HUES64 (cell line): ENCODE results near the gene LZTS2. TPM values are rescaled to one million over a fixed set of nuclear protein-coding genes. Genes with fewer than 3 reads are reported as not detected.

ENCODE experiments used
- H3K27ac ChIP-seq: 2 replicates; pipeline ENCODE4 v1.7.0; 2013; ENCODE audit warnings: low read depth, low read length, inconsistent platforms
- H3K27me3 ChIP-seq: 2 replicates; pipeline ENCODE4 v1.6.1; 2013; ENCODE audit warnings: mild to moderate bottlenecking, low read length; ENCODE audit not compliant: insufficient read depth
- H3K36me3 ChIP-seq: 2 replicates; pipeline ENCODE4 v1.6.1; 2013; ENCODE audit warnings: mild to moderate bottlenecking, low read length; ENCODE audit not compliant: insufficient read depth
- H3K4me1 ChIP-seq: 2 replicates; pipeline ENCODE4 v1.6.1; 2013; ENCODE audit warnings: mild to moderate bottlenecking, low read length, moderate library complexity; ENCODE audit not compliant: insufficient read depth
- H3K4me3 ChIP-seq: 2 replicates; pipeline ENCODE4 v1.5.1; 2013; ENCODE audit warnings: mild to moderate bottlenecking, low read length, moderate library complexity
- H3K9ac ChIP-seq: 2 replicates; pipeline ENCODE4 v1.6.1; 2013; ENCODE audit warnings: mild to moderate bottlenecking, low read depth, low read length
- H3K9me3 ChIP-seq: 2 replicates; pipeline ENCODE4 v1.6.1; 2013; ENCODE audit warnings: low read depth, low read length; ENCODE audit not compliant: insufficient read depth
- WGBS: fragments of 150-250, 120-280 bp; methylation state at CpG from one replicate; pipeline ENCODE4 v1.1.7; 2013; ENCODE audit warnings: missing lambda C conversion rate; 5-methylcytosine and 5-hydroxymethylcytosine counted together
- polyA plus RNA-seq, 2 experiments: library from polyadenylated mRNA; stranded (reverse); fragments of 50-300 nt; gene quantifications; one replicate each; pipeline ENCODE4 v1.2.3, GENCODE V29; 2013

Gene LZTS2, protein sequence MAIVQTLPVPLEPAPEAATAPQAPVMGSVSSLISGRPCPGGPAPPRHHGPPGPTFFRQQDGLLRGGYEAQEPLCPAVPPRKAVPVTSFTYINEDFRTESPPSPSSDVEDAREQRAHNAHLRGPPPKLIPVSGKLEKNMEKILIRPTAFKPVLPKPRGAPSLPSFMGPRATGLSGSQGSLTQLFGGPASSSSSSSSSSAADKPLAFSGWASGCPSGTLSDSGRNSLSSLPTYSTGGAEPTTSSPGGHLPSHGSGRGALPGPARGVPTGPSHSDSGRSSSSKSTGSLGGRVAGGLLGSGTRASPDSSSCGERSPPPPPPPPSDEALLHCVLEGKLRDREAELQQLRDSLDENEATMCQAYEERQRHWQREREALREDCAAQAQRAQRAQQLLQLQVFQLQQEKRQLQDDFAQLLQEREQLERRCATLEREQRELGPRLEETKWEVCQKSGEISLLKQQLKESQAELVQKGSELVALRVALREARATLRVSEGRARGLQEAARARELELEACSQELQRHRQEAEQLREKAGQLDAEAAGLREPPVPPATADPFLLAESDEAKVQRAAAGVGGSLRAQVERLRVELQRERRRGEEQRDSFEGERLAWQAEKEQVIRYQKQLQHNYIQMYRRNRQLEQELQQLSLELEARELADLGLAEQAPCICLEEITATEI
- polyA plus RNA-seq (2013, experiment 1 of 2): 44.8 TPM
- 56.4 TPM for polyA plus RNA-seq (2013, experiment 2 of 2)

DNA sequence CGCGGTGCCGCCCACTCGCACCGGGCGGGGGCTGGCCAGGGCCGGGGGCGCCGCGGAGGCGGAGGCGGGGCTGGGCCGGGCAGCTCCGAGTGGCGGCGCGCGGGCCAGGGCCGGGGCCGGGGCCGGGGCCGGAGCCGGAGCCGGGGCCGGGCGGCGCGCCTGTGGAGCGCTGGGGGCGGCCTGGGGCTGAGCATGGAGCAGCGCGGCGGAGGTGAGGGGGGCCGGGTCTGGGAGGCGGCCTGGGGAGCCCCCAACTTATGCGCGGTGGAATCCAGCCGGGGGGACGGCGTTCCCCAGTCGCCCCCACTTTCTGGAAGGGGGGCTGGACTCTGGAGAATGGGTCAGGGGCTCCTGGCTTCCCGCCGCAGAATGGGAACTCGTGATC is at the start of gene LZTS2:
TSS of gene LZTS2 (plus strand) at position 67 of the 385 bp plus-strand sequence. CDS start 2,731 bp downstream, outside the sequence.
- under 1% methylated on average over 41 of the region's 44 CpGs for WGBS
- no peaks in the 10 kb centered on the region for H3K27me3 ChIP-seq
- H3K36me3 ChIP-seq: peaks cover 26% of the 10 kb centered on the region
- H3K9me3 ChIP-seq: no peaks in the 10 kb centered on the region
- peak within 1 kb of the TSS; percentile 86 for H3K4me3 ChIP-seq
- H3K9ac ChIP-seq: peak within 1 kb of the TSS; percentile 96
- peaks cover 21% of the 10 kb centered on the region for H3K4me1 ChIP-seq
- H3K27ac ChIP-seq: peak within 1 kb of the TSS; percentile 90

DNA sequence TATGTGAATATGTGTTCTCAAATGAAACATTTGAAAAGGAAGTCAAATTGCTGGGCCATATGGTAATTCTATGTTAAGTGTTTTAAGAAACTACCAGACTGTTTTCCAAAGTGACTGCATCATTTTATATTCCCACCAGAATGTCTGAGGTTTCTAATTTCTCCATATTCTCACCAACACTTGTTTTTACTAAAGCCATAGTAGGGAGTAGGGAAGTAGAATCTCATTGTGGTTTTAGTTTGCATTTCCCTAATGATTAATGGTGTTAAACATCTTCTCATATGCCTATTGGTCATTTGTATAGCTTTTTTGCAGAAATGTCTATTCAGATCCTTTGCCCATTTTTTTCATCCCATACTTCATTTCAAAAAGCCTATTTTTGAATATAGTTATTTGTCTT is 39.4 kb upstream of the LZTS2 start:
- no peak overlapping the region for H3K4me3 ChIP-seq
- no peak overlapping the region for H3K27ac ChIP-seq
- no peaks in the 10 kb centered on the region for H3K9me3 ChIP-seq
- H3K27me3 ChIP-seq: no peaks in the 10 kb centered on the region
- no peaks in the 10 kb centered on the region for H3K4me1 ChIP-seq
- H3K9ac ChIP-seq: no peak overlapping the region
- peaks cover 78% of the 10 kb centered on the region for H3K36me3 ChIP-seq

DNA sequence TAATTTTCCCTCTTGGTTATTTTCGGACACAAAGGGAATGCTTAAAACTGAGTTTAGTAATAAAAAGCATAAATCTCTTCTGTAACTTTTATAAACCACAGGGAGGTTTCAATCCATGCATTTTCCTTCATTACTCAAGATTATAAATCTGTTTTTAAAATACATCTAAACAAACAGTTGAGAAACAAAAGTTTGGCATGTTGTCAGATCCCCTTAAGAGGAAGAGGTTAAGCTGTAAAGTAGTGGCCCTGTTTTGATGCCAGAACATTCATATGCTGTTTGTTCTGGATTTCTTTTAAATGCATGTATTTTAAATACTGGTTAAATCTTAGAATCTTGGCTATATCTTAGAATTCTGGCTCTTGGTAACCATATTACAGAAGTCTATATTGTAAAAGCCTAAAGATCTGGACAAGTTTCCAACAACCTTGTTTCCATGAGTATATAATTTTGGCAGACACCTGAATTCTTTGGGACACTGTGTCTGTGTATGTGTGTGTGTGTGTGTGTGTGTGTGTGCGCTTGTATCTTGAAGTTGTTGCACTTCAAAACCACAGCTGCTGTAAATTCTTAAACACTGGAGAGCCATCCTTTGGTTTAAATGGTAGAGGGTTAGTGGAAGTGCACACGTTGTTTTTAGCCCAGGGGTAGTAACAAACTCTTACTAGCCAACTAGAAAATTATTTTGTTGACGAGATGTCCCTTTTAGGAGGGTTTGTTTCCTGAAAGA is 37.1 kb upstream of the LZTS2 start:
- Histone ChIP-seq H3K27ac (no peak overlapping the region), H3K9ac (no peak overlapping the region), H3K9me3 (no peaks in the 10 kb centered on the region), H3K4me1 (no peaks in the 10 kb centered on the region), H3K36me3 (peaks cover 65% of the 10 kb centered on the region), H3K4me3 (no peak overlapping the region), H3K27me3 (no peaks in the 10 kb centered on the region)
- 79% methylated on average over 4 of the region's 4 CpGs for WGBS

DNA sequence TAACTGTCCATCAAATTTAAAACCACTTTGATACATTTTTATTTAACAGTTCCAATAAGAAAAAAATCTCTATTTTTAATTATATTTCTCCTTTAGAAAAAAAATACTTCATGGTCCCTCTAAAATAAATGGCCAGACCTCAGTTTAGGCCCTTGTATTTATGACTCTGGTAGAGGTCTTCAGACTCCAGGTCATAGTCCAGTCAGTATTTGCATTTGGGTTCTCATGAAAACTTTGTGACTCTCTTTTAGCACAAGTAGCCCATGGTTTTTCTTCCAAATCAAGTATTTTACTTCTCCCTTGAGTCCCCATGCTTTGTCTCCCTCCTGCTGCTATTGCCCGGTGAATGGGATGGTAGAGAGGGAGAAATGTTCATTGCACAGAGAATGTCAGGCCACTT is 35.8 kb upstream of the LZTS2 start:
- WGBS: 95% methylated on average over 1 of the region's 1 CpG
- no peaks in the 10 kb centered on the region for H3K9me3 ChIP-seq
- no peak overlapping the region for H3K9ac ChIP-seq
- H3K27ac ChIP-seq: no peak overlapping the region
- H3K4me1 ChIP-seq: no peaks in the 10 kb centered on the region
- peaks cover 3% of the 10 kb centered on the region; the same call in 1 of the 2 replicates for H3K27me3 ChIP-seq
- H3K36me3 ChIP-seq: peaks cover 54% of the 10 kb centered on the region
- H3K4me3 ChIP-seq: no peak overlapping the region

DNA sequence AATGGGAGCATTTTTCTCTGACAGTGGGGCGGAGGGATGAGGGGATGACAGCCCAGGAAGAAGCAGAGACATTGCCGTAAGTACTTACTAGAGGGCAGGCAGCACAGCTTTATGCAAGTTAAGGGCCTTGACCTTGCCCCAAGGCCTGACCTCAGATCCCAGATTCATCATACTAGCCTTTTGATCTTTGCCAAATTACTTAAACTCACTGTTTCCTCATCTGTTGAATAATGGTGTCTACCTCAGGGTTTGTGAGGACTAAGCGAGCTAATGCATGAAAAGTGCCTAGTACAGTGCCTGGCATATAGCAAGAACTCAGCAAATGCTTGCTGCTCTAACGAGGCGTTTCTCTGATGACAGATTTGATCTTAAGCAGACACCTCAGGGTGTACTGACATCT is 33.8 kb upstream of the LZTS2 start:
- Histone ChIP-seq H3K4me3 (no peak overlapping the region), H3K9me3 (no peaks in the 10 kb centered on the region), H3K9ac (no peak overlapping the region), H3K27me3 (peaks cover 8% of the 10 kb centered on the region), H3K27ac (no peak overlapping the region), H3K4me1 (no peaks in the 10 kb centered on the region), H3K36me3 (peaks cover 35% of the 10 kb centered on the region)
- WGBS: 77% methylated on average over 5 of the region's 5 CpGs

DNA sequence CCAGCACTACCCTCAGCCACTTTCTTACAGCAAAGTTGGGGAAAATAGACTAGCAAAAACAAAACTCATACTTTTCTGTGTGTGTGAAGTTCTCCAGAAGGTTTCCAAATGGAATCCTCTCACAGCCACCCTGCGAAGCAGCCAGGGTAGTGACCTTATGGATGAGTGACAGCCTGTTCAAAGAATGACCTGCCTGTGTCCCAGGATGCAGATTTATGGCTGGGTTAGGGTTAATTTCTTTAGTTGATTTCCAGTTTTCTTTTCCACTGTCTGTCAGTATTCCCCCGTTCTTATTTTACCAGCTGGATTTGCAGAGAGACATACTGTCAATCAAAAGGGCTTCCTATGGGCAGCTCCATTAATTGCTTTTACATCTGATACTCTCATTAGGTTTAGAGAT is 32.7 kb upstream of the LZTS2 start:
- Histone ChIP-seq H3K36me3 (peaks cover 27% of the 10 kb centered on the region), H3K9me3 (no peaks in the 10 kb centered on the region)
- WGBS: 85% methylated on average over 2 of the region's 2 CpGs

DNA sequence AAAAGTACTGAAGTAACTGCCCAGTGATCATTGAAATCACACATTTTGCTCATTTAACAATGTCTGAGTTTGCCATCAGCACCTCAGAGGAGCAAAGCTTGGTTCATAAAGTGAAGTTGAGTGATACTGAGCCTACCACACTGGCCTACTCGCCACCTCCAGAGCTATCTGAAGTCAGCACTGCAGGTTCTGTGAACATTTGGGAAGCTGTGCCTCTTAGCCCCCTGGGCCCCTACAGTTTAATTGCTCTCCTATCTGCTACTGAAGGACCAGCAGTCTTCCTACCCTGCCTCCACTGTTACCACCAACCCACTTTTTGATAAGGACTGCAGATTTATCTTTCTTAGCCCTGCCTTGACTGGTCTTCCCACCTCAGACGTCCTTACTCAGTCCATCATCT is 32.3 kb upstream of the LZTS2 start:
- no peak overlapping the region for H3K4me3 ChIP-seq
- no peak overlapping the region for H3K27ac ChIP-seq
- H3K36me3 ChIP-seq: peaks cover 23% of the 10 kb centered on the region
- H3K4me1 ChIP-seq: peaks cover 9% of the 10 kb centered on the region; the same call in 1 of the 2 replicates
- H3K9ac ChIP-seq: no peak overlapping the region
- peaks cover 8% of the 10 kb centered on the region for H3K27me3 ChIP-seq
- no peaks in the 10 kb centered on the region for H3K9me3 ChIP-seq
- WGBS: 81% methylated on average over 2 of the region's 2 CpGs

More for the DNA sequence above, 32.7 kb upstream of the LZTS2 start:
- H3K4me3 ChIP-seq: no peak overlapping the region
- H3K27me3 ChIP-seq: peaks cover 8% of the 10 kb centered on the region
- H3K27ac ChIP-seq: no peak overlapping the region
- no peak overlapping the region for H3K9ac ChIP-seq
- peaks cover 9% of the 10 kb centered on the region; the same call in 1 of the 2 replicates for H3K4me1 ChIP-seq

DNA sequence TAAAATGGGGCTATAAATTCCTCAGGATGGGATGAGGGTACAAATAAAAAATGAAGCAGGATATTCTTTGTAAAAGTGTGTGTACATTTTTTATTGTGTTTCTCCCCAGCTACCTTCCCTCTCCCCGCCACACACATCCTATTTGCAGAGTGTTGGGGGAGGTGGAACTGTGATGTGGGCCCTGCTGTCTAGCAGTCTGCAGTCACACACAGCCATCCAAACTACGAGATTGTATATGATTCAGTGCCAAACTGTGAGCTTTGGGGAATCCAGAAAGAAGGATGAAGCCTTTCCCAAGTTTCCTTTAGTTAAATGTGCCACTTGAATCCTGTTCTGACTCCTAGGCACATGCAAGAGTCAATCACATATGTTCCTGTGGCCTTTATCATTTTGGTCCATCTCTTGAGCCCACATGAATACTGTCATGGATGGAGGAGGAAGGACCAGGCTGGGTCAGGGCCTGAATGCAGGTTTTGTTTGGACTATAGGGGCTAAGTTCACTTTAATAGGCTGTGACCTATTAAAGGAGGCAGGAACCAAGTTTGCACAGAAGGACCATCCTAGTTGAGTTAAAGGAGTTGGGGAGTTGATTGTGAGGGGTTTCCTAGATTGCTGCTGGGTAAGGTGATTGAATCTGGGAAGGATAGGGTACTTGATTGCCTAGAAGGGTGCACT is 31.4 kb upstream of the LZTS2 start:
- Histone ChIP-seq H3K4me3 (peak overlapping the region; percentile 57), H3K4me1 (peaks cover 9% of the 10 kb centered on the region; the same call in 1 of the 2 replicates), H3K27me3 (peaks cover 8% of the 10 kb centered on the region), H3K36me3 (peaks cover 14% of the 10 kb centered on the region), H3K27ac (no peak overlapping the region), H3K9me3 (no peaks in the 10 kb centered on the region), H3K9ac (no peak overlapping the region)
- WGBS: 91% methylated on average over 1 of the region's 2 CpGs

DNA sequence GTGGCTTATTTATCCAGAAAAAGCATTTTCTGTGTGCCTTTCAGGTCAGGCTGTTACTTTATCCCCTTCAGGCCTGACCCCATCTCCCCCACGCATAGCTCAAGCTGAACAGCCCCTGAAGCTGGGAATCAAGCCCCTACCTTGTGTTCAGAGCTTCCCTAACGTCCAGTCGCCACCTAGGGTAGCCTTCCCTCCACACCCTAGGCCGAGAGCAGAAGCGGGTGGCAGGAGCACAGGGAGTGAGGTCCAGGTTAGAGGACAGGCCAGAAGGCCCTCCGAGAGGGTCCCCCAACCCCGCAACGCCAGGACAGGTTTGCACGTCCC is 30.8 kb upstream of the LZTS2 start:
- no peaks in the 10 kb centered on the region for H3K9me3 ChIP-seq

DNA sequence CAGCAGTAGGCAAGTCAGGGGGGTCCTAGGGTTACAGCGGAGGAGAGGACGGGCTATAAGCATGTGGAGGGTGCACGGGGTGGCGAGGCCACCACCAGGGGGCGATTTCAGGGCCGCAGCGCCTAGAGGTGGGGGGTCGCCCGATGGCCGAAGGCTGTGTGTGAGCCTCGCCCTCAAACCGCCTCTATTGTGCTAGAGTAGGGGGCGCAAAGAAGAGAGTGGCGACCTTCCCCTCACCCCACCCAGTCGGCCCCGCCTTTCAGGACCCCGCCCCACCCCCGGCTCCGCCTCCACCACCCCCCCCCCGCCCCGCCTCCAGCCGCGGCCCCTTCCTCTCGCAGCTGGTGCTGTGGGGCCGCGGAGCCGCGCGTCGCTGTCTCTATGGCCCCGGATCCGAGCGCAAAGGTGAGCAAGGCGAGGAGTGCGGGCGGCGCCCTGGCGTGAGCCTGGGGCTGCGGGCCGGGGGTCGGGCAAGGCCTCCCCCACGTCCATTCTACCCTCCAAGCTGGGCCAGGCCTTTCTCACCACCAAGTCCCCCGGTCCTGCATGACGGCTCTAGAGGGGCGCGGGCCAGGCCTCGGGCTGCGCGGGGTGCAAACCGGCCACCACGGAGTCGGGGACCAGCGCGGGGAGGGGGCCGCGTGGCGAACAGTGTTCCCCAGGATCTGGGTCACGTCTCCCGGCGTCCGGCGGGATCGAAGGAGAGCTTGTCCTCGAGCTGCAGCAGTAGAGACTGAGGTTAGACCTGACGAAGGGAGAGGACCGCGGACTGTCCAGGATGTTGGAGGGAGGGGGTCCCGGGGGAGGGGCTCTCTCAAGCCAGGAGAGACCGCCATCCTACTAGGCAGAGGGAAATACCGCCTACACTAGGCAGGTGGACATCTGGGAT is 30.2 kb upstream of the LZTS2 start, which contains the start of gene SEMA4G:
TSS of gene SEMA4G (plus strand) at position 318 of the 889 bp plus-strand sequence. CDS start 3,409 bp downstream, outside the sequence.
- H3K27me3 ChIP-seq: peaks cover 8% of the 10 kb centered on the region
- 1% methylated on average over 62 of the region's 70 CpGs for WGBS
- H3K9ac ChIP-seq: peak within 1 kb of the TSS; percentile 65
- peaks cover 9% of the 10 kb centered on the region; the same call in 1 of the 2 replicates for H3K4me1 ChIP-seq
- peaks cover 4% of the 10 kb centered on the region; the same call in 1 of the 2 replicates for H3K36me3 ChIP-seq
- H3K4me3 ChIP-seq: peak within 1 kb of the TSS; percentile 57
- H3K27ac ChIP-seq: no peak within 1 kb of the TSS
- no peaks in the 10 kb centered on the region for H3K9me3 ChIP-seq

More for the DNA sequence above, 30.8 kb upstream of the LZTS2 start:
- H3K9ac ChIP-seq: peak overlapping the region; percentile 50
- H3K36me3 ChIP-seq: peaks cover 8% of the 10 kb centered on the region
- 16% methylated on average over 9 of the region's 9 CpGs for WGBS
- peaks cover 9% of the 10 kb centered on the region; the same call in 1 of the 2 replicates for H3K4me1 ChIP-seq
- H3K27ac ChIP-seq: no peak overlapping the region
- peaks cover 8% of the 10 kb centered on the region for H3K27me3 ChIP-seq
- H3K4me3 ChIP-seq: peak overlapping the region; percentile 57
